K562 (cell line): Measurements from ENCODE around the gene ELK4.

Experiments used
- CHD4 ChIP-seq: fragments of 200-600 bp; sonication (generic); IDR thresholded peaks from 3 replicates; pipeline ENCODE4 v1.6.1; 2012; ENCODE audit warnings: low read depth, mild to moderate bottlenecking, mixed read lengths, low read length, inconsistent platforms; ENCODE audit not compliant: insufficient read depth, insufficient replicate concordance, poor library complexity, severe bottlenecking
- CTCF ChIP-seq, 3 experiments: IDR thresholded peaks in 2 of 3; conservative IDR thresholded peaks in 1 of 3; 2 replicates each; pipeline ENCODE4 v1.5.1; 2011 to 2012; ENCODE audit warnings: low read length in 3 of 3, mild to moderate bottlenecking in 3 of 3, control low read depth in 2 of 3, improper control_type of control experiment in 1 of 3, inconsistent platforms in 1 of 3, low read depth in 1 of 3, mixed read lengths in 1 of 3, moderate library complexity in 1 of 3; ENCODE audit not compliant: insufficient read depth in 2 of 3
- DACH1 ChIP-seq: fragments of 450-650 bp; IDR thresholded peaks from 2 replicates; pipeline ENCODE4 v1.6.1; 2018; ENCODE audit not compliant: partially characterized antibody
- DMBX1 ChIP-seq: fragments of 250-450 bp; sonication (Bioruptor Pico); IDR thresholded peaks from 2 replicates; pipeline ENCODE4 v1.8.0; 2022; ENCODE audit warnings: inconsistent platforms, mild to moderate bottlenecking, moderate library complexity, borderline replicate concordance
- ELK1 ChIP-seq: sonication (generic); formaldehyde crosslinking; IDR thresholded peaks from 2 replicates; pipeline ENCODE4 v1.8.1; 2022; ENCODE audit warnings: missing genetic modification reagents
- EZH2 ChIP-seq: IDR thresholded peaks from 2 replicates; pipeline ENCODE4 v1.6.1; 2012; ENCODE audit warnings: low read depth, mild to moderate bottlenecking, inconsistent platforms, low read length, borderline replicate concordance
- NFE2 ChIP-seq: IDR thresholded peaks from 2 replicates; pipeline ENCODE4 v1.6.1; 2014; ENCODE audit warnings: antibody characterized with exemption, low read depth
- SIN3B ChIP-seq: fragments of 450-650 bp; IDR thresholded peaks from 2 replicates; pipeline ENCODE4 v1.6.1; 2017; ENCODE audit warnings: low read depth, mild to moderate bottlenecking, moderate library complexity
- TF ChIP-seq, protein P1 (sequence below): fragments of 450-650 bp; IDR thresholded peaks from 2 replicates; pipeline ENCODE4 v1.6.1; 2018; ENCODE audit not compliant: partially characterized antibody

DNA sequence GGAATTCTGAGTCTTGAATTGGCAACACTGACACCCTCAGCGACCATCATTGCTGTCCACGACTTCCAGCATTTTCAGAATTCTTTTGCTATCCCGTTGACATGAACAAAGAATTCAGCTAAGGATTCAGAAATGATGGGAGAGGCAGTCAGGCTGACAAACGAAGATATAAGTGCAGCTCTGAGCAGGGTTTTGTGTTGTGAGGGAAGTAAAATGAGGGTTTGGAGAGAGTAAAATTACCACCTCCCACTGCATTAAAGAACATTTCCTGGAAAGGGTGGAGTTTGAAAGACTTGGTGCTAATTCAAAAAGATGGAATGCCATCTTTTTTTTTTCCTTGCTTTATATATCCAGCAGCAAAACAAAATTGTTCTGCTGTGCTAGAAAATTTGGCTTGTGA lies 4.9 kb upstream of the ELK4 start:
- TF ChIP-seq DMBX1 (CRISPR knock-in tag): no peak
- TF ChIP-seq EZH2: no peak
- TF ChIP-seq SIN3B: no peak
- no peak for TF ChIP-seq NFE2
- TF ChIP-seq, protein P1, sequence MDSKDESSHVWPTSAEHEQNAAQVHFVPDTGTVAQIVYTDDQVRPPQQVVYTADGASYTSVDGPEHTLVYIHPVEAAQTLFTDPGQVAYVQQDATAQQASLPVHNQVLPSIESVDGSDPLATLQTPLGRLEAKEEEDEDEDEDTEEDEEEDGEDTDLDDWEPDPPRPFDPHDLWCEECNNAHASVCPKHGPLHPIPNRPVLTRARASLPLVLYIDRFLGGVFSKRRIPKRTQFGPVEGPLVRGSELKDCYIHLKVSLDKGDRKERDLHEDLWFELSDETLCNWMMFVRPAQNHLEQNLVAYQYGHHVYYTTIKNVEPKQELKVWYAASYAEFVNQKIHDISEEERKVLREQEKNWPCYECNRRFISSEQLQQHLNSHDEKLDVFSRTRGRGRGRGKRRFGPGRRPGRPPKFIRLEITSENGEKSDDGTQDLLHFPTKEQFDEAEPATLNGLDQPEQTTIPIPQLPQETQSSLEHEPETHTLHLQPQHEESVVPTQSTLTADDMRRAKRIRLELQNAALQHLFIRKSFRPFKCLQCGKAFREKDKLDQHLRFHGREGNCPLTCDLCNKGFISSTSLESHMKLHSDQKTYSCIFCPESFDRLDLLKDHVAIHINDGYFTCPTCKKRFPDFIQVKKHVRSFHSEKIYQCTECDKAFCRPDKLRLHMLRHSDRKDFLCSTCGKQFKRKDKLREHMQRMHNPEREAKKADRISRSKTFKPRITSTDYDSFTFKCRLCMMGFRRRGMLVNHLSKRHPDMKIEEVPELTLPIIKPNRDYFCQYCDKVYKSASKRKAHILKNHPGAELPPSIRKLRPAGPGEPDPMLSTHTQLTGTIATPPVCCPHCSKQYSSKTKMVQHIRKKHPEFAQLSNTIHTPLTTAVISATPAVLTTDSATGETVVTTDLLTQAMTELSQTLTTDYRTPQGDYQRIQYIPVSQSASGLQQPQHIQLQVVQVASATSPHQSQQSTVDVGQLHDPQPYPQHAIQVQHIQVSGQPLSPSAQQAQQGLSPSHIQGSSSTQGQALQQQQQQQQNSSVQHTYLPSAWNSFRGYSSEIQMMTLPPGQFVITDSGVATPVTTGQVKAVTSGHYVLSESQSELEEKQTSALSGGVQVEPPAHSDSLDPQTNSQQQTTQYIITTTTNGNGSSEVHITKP: no peak
- no peak for TF ChIP-seq CHD4
- no peak for TF ChIP-seq DACH1
- TF ChIP-seq ELK1 (CRISPR knock-in tag): no peak
- no peak for TF ChIP-seq CTCF (IDR thresholded peaks at IDR 0.05 in 2 of 3, conservative IDR thresholded peaks at IDR 0.05 in 1 of 3; ENCODE audit: insufficient read depth in 2 of 3, low read depth in 1 of 3, low read length in 3 of 3)
